HG03025 (cell line): Measurements from ENCODE around the gene MFSD6.

Experiments
- ATAC-seq: cut with Tn5 transposase; IDR thresholded peaks from one replicate; pipeline ENCODE4 v1.9.1; 2021; ENCODE audit warnings: mild to moderate bottlenecking, moderate library complexity; ENCODE audit not compliant: unreplicated experiment, low FRiP score

MFSD6 gene

DNA sequence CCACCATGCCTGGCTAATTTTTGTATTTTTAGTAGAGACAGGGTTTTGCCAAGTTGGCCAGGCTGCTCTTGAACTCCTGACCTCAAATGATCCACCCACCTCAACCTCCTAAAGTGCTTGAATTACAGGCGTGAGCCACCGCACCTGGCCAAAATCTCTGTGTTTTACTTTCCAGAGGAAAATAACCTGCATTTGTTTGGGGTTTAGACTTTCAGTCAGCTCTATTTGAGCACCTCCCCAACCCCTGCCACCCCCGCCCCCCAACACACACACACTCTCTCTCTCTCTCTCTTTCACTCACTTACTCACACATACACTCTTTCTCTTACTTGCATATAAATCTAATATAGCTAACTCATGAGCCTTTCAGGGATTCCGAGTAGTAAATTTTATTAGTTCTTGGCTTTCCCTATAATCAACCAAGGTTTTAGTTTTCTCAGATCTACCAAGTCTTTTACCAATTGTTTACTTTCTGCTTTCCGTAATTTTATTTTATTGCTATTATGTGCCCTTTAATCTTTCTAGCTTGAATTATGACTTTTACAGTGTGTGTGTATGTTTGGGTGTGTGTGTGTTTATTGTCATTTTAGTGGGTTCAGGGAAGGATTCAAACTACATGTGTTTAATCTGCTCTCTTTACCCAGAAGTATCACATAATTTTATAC lies 24.5 kb downstream of the MFSD6 start:
- no peak for ATAC-seq

DNA sequence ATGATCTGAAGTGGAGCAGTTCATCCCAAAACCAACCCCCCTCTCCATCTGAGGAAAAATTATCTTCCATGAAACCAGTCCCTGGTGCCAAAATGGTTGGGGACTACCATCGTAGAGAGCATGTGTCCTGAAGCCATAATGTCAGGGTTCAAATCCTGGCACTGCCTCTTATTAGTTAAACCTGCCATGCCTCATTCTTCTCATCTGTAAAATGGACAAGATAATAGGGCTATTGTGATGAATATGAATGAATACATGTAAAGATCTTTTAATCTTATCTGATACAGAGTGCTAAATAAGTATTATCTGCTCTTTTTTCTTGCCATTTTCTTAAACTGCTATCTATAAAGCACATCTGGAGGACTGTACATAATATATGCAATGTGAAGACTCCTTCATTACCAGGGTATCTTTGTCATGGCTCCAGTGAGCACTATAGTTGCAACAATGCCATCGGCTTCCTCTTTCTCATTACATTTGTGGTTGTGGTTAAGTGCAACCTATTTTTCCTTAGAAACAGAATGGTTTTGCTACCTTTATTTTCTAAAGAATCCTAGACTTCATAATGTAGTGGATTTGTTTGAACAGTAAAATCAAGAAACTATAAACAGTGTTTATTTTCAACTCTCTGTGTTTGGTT lies 27.0 kb downstream of the MFSD6 start:
- ATAC-seq, result no peak

DNA sequence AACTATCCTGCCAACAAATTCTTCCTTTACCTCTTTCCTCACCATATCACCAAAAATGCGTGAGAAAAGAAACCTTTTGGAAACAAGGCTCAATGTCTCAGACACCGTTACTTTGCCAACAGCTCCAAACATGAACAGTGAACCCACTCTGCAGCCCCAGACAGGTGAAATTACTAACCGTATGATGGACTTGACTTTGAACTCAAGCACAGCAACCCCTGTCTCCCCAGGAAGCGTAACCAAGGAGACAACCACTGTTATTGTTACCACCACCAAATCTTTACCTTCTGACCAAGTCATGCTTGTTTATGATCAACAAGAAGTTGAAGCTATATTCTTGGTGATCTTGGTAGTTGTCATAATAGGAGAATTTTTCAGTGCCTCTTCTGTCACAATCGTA lies 28.4 kb downstream of the MFSD6 start:
- no peak for ATAC-seq

DNA sequence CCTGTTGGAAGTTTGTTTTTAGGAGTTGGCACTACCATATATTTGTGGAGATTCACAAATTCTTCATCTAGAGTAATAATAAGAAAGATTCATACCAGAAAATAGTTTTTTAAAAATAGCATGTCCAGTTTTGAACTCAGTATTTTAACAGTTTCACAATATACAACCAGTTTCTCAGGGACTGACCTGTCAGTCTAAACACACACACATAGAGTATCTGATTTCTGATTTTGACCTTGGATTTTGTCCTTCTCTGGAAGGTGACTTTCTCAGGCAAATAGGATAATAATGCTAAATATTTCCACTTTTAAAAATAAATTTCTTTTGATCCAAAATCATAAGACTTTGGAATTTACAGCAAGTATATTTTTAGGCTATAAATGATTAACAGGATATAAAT lies 32.0 kb downstream of the MFSD6 start:
- no peak for ATAC-seq

DNA sequence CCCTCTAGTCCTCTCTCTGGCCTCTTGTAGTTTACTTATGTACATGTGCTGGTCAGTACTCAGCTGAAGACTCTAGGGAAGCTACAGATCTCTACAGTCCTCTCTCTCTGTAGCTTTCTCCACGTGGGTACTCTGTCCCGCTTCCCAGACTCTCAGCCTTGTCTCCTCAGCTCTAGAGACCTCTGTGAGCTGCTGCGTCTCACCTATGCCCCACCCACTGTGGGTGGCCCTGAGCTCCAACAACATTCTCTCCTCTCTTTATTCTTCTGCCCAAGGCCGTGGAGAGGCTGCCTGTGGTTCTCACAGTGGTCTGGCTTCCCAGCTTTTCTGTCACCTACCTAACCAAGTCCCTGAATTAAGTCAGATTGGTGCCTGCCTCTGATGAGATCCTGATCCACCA lies 33.4 kb downstream of the MFSD6 start:
- ATAC-seq, result no peak

DNA sequence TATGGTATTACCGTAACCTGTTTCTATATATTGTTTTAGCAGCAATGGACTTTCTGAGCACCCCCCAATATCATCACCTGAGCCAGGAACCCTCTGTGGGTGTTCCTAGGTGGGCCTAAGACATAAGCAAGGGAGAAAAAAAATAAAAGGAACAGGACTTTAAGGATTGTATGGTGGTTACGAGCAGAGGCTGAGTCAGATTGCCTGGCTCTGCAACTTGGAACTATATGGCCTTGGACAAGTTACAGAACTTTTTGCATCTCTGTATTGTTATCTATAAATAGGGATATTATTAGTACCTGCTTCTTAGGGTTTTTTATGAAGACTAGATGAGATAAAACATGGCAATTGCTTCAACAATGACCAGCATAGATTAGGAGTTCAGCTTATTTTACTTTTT lies 34.9 kb downstream of the MFSD6 start:
- no peak for ATAC-seq

DNA sequence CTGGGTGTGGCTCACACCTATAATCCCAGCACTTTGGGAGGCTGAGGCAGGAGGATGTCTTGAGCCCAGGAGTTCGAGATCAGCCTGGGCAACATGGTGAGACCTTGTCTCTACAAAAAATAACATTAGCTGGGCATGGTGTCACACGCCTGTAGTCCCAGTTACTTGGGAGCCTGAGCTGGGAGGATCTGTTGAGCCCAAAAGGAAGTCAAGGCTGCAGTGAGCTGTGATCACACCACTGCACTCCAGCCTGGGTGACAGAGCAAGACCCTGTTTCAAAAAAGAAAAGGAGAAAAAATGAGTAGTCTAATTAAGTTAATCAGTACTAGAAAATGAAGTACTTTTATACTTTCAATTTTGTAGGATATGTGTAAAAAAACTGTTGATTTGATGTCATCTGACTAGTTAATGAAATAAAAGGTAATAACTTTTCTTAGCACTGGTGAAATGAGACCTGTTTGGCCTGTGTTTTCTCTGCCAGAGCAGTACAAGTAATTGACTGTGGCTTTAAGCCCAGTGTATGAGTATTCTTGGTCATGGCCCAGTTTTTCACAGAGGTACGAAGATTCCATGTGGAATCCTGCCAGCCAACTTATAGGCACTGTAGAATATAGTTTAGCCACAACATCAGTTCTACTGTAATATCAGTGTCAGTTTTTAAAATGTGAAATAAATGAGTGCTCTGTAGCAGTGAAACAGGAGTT lies 35.8 kb downstream of the MFSD6 start:
- no peak for ATAC-seq

DNA sequence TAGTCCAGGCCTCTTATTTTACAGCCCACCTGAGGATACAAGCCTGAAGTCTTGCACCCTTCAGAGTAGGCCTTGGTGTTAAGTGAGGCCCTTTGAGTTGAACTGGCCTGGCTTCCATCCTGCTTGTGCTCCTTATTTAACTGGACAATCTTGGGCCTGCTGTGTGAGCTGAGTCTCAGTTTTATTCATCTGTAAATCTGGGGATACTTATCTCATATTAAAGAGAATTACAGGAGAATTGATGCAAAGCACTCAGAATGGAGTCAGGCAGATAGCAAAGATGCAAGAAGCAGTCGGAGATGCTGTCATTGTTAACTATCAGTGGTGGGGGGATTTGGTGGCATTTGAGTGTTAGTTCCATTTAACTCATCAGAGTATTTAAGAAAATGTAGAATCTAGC lies 36.8 kb downstream of the MFSD6 start:
- no peak for ATAC-seq

DNA sequence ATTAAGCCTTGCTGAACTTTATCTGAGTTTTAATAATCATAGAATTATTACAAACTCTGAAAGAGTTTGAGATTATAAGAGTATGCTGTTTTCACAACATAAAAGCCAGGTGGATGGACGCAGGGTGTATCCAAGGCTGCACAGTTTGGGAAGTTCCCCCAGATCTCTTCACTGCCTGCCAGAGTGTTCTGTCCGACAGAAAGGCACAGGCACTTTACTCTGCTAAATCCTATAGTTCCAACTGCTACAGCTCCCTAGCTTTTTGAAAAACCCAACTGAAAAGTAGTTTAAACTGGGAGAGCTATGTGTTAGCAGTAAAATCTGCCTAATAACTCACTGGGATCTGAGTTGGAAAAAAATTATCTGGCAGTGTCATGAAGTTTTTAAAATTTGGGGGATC lies 38.0 kb downstream of the MFSD6 start:
- ATAC-seq, result no peak

DNA sequence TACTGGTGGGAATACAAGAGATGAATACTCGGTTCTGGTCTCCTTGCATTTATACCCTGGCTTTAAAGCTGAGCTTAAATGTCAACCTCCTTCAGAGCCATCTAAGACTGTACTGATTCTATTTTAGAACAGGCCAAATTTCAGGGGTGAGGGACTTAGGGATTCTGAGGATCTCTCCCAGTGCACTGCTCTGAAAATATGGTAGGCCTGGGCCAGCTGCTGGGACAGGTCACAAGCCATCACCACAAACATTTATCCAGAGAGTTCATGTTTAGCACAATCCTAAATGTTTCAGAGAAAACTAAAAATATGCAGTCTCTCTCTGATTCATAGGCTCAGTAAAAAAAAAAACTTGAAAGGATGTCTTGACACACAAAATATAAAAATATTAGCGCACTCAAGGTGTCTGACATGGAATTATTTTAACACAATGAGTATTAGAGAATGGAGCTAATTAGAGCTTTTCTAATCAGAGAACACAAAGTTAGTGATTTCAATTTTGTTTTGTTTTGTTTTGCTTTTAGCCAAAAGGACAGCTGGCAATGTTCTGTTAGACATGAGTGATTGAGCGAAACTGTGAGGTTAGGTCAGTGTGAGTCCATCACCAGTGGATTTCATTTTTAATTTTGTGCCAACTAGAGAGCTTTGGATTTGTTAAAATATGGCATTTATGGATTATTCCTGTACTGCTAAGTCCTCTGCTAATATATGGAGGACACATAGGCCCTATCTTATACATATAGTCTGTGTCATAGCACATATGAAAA lies 38.8 kb downstream of the MFSD6 start:
- ATAC-seq, result no peak

DNA sequence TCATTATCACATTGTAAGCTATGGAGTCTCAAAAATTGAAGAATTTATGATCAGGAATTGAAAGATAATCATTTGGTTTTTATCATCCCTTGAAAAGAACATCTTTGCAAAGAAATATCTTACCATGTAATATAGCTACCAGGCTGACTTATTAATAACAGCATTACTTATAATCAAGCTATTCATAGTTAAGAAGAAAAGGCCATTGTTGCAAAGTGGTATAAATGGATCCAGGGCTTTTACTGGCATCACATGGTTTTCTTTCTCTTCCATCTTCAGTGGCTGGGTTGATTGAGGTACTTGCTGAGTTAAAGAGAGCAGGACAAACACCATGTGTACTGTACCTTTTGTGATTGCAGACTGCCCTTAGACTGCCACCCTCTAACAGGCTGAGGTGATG lies 39.6 kb downstream of the MFSD6 start:
- ATAC-seq, result no peak

DNA sequence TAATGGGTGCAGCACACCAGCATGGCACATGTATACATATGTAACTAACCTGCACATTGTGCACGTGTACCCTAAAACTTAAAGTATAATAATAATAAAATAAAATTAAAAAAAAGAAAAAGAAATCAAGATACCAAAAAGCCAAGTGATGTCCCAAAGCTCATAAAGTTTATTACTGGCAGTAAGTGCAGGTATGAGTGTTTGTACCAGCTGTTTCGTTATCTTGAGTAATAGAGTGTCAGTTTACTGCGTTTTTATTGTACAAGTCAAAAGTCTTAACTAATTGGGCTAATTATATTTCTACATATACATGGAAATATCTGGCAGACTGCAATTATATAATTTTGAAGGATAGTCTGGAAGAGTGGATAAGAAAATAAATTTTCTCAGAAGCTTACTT lies 41.8 kb downstream of the MFSD6 start:
- no peak for ATAC-seq

DNA sequence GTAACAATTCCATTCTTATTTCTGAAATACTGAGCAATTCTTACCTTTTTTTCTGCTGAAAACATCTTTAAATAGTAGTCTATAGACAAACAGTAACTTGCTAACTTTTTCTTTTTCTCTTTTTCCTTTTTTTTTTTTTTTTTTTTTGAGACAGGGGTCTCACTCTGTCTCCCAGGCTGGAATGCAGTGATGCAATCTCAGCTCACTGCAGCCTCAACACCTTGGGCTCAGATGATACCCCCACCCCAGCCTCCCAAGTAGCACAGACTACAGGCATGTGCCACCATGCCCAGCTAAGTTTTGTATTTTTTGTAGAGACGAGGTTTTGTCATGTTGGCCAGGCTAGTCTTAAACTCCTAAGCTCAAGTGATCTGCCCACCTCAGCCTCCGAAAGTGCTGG lies 42.2 kb downstream of the MFSD6 start:
- ATAC-seq, result no peak

DNA sequence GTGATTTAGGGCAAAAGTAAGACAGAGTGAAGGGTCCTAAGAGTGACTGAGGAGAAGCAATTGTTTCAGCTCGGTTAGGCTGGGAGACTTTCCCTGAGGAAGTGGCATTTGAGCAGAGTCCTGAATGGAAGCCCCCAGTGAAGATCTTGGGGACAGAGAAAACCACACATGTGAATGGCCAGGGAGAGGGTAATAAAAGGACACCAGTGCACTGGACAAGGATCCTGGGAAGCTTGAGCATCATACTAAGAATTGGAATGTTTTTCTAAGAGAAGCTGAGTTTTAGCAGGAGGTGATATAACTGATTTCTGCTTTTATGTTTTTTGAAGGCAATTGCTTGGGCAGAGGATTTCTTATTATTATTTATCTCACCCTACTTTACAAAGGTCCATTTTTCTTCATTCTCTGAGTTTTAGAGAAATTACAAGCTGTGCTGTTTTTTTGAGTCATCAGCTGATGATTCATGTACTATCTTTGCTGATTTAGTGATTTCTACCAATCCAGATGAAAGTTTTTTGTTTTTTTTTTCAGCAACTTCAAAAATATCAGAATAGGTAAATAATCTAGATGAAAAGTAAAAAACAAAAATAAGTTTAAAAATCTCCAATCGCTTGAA lies 43.5 kb downstream of the MFSD6 start:
- ATAC-seq, result no peak

DNA sequence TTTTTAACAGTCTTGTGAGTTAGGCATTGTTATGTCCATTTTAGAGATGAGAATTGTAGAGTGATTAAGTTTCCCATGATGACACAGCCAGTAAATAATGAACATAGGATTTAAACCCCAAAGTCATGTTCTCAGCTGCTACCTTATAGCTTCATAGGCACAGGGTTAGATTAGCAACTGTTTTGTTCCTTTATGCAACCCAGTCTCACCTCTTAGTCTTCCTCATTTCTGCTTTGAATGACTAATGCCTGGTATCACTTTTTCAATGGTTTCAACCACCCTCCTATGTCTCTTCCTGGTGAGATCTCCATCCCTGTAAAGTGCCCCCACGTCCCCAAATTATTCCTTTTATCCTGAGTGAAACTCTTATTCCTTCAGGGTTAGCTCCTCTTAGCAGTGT lies 44.3 kb downstream of the MFSD6 start:
- no peak for ATAC-seq

DNA sequence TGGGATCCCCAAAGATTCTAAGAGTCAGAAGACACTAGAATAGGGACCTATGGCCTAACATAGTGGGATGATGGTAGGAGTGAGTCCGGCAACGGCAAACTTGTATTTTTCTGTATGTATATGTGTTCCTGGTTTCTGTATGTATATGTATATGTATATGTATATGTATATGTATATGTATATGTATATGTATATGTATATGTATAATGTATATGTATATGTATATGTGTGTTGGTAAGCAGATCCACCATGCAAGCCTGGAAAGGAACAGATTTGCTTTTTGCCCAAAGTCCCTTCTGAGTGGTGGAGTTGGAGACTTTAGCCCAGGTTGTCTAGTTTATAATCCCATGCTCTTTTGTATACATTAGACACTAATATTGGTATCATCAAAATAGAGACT lies 46.6 kb downstream of the MFSD6 start:
- no peak for ATAC-seq

DNA sequence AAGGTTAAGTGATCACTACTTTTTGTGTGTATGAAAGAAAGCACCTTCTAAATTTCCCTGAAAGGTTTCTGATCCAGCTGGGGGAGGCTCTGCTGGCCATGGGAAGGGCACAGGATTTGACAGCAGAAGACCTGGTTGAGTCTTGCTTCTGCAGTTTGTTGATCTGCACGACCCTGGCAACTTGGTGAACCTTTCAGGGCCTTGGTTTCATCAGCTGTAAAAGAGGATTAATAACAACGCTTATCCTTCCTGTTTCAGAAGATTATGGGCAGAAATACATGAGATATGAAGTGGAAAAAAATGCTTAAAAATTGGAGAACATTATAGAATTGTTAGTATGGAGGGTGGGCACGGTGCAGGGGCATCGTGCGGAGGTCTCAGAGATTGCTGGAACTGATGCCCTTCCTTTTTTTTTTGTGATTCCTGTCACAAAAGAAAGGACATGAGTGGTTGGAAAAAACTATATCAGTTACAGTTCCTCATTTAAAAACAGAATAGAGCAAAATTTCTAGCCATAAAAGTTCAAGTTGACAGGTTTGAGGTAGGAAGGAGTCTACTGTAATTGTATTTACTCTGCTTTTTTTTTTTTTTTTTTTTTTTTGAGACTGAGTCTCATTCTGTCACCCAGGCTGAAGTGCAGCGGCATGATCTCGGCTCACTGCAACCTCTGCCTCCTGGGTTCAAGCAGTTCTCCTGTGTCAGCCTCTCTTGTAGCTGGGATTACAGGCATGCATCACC lies 47.4 kb downstream of the MFSD6 start:
- ATAC-seq, result no peak

DNA sequence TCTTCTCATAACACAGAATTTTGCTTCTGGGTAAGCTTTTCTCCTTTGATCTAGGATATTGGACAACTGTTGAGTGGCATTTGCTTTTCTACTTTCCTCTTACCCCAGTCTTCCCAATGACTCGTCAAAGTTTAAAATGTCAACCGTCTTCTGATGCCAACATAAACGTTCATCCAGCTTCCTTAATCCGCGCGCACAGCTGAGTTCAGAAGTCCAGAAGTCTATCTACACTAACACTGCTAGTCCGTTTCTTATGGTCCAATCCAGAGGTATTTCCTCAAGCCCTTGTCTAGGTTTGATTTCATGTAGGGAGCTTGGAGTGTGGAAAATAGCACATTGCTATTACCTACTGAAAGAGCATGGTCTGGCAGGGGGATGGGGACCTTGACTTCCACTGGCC lies 48.7 kb downstream of the MFSD6 start:
- ATAC-seq, result no peak

DNA sequence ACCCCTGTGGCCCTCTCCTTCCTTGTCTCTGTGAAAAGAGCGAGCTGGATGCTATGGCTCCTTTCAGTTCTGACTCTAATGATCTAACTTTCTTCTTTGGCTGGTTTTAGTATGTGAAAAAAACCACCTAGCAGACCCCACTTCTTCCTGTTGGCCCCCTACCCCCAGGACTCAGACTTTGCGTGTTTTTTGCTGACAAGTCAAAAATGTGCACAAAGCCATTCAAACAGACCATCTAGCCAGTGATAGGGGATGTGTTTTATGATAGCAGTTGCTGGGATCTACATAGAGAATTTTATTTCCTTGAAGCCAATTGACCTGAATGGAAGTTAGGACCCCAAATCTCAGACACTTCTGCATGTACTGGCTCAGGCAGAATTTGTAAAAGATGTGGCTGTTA lies 49.1 kb downstream of the MFSD6 start:
- ATAC-seq, result no peak
